Suprapubic skin (tissue), 4 donors: ENCODE measurements around the gene GMEB2. TPM values are rescaled to one million over a fixed set of nuclear protein-coding genes. Genes with fewer than 3 reads are reported as not detected.

Experiments
- DNase-seq, 2 donors: peaks; one replicate each; pipeline ENCODE4 v3.0.0-alpha.2; 2019; ENCODE audit warnings: low spot score in 2 of 2
- H3K27ac ChIP-seq: fragments of 200-600 bp; sonication (generic); one replicate; pipeline ENCODE4 v1.5.1; 2019
- H3K27me3 ChIP-seq: fragments of 200-600 bp; sonication (generic); one replicate; pipeline ENCODE4 v1.5.1; 2019
- H3K36me3 ChIP-seq: fragments of 200-600 bp; sonication (generic); one replicate; pipeline ENCODE4 v1.5.1; 2019
- H3K4me1 ChIP-seq: fragments of 200-600 bp; sonication (generic); one replicate; pipeline ENCODE4 v1.5.1; 2019
- H3K4me3 ChIP-seq: fragments of 200-600 bp; sonication (generic); one replicate; pipeline ENCODE4 v1.5.1; 2019; ENCODE audit warnings: mild to moderate bottlenecking
- H3K9me3 ChIP-seq: fragments of 200-600 bp; sonication (generic); one replicate; pipeline ENCODE4 v1.5.1; 2019
- CTCF ChIP-seq, 2 donors: fragments of 200-600 bp in 1 of 2; fragments of 450-650 bp in 1 of 2; sonication (generic) in 1 of 2; IDR thresholded peaks; one replicate each; pipeline ENCODE4 v1.5.1; 2016 to 2019; ENCODE audit warnings: antibody characterized with exemption in 2 of 2, mild to moderate bottlenecking in 1 of 2, moderate library complexity in 1 of 2
- EP300 ChIP-seq: sonication (generic); formaldehyde crosslinking; IDR thresholded peaks from one replicate; pipeline ENCODE4 v1.6.1; 2017; ENCODE audit warnings: antibody characterized with exemption
- POLR2A ChIP-seq, 2 donors: fragments of 450-650 bp; IDR thresholded peaks; one replicate each; pipeline ENCODE4 v1.6.1; 2017; ENCODE audit warnings: antibody characterized with exemption in 2 of 2, mild to moderate bottlenecking in 2 of 2, moderate library complexity in 2 of 2
- POLR2AphosphoS5 ChIP-seq, 3 donors: sonication (generic); formaldehyde crosslinking; IDR thresholded peaks; one replicate each; pipeline ENCODE4 v1.6.1; 2017; ENCODE audit warnings: antibody characterized with exemption in 3 of 3
- WGBS: methylation state at CpG from one replicate; pipeline ENCODE4 v1.1.5; 2018; 5-methylcytosine and 5-hydroxymethylcytosine counted together
- total RNA-seq, 4 donors: library from RNA; depleted of rRNA; stranded (reverse); fragments of >200 nt; gene quantifications; one replicate each; pipeline ENCODE4 v1.1.0, GENCODE V29; 2016

Gene GMEB2
- total RNA-seq, 4 donors from 2014 or later = 15.5 to 18.5 (median 16.4) TPM

DNA sequence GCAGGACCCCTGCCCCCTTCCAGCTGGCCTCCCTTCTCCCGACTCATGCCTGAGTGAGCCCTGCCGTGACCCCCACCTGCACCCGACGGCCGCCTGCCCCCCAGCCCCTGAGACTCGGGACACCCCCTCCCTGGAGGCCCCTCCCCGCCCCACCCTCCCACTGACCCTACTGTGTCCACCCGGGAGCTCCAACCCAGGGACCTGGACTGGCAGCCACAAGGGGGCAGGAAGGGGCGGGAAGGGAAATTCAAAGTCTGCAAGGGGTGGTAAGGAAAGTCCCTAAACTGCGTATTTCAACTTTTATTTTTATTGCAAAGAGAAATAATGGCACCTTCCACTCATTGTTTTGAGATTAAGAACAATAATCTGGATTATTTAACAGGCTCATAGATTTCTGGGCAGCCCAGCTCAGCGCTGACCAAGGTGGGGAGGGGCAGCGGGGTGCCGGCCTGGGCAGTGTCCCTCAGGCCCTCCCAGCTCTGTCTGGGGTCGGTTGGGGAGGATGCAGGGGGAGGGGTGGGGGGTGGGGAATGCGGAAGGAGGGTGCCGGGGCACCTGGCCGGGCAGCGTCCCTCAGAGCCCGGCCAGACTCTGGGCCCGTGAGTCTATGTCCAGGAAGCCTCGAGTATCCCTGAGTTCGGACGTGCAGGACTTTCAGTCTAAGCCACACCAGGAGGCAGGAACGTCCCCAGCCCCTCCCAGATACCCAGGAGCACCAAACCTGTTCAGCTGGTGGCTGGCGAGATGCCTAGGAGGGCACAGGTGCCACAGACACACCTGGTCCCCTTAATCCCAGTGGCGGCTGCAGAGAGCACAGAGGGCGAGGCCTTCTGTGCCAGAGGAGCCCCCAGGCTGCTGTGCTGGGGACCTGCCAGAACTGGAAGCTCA is 88.5 kb downstream of the GMEB2 start:
- Histone ChIP-seq H3K27ac (peak overlapping the region; percentile 87), H3K4me3 (peak overlapping the region; percentile 49), H3K27me3 (peaks cover 7% of the 10 kb centered on the region), H3K4me1 (peaks cover 92% of the 10 kb centered on the region), H3K36me3 (no peaks in the 10 kb centered on the region), H3K9me3 (no peaks in the 10 kb centered on the region)
- TF ChIP-seq EP300 (no peak), CTCF (IDR thresholded peaks at IDR 0.05) (no peak), POLR2A (IDR thresholded peaks at IDR 0.05) (no peak), POLR2AphosphoS5 (IDR thresholded peaks at IDR 0.05) (no peak)
- no peak for DNase-seq
- WGBS = 35% methylated on average over 10 of the region's 27 CpGs

Other genes with a start within 250 kb of the GMEB2 start
- gene KCNQ2, start 154.4 kb downstream of the GMEB2 start, total RNA-seq = under 1 TPM in 1 of 4 donors, not detected in 3; 0.76 TPM
- gene EEF1A2, start 128.0 kb downstream of the GMEB2 start, total RNA-seq = 10 to 100 TPM in 3 of 4 donors, 1 to 10 TPM in 1; 4.8 to 13.4 (median 12.0) TPM
- gene PPDPF, start 106.3 kb downstream of the GMEB2 start, total RNA-seq = 100 to 1,000 TPM; 151 to 352 (median 299) TPM
- gene PTK6, start 89.7 kb downstream of the GMEB2 start, total RNA-seq = 10 to 100 TPM; 58.0 to 70.6 (median 65.6) TPM
- gene SRMS, start 79.4 kb downstream of the GMEB2 start, total RNA-seq = 1 to 10 TPM in 1 of 4 donors, not detected in 3; 1.3 TPM
- under 1 TPM in 2 of 4 donors, not detected in 2; 0.25 to 0.36 TPM for gene FNDC11, start 72.9 kb downstream of the GMEB2 start, total RNA-seq
- 10 to 100 TPM; 22.8 to 36.6 (median 31.8) TPM for gene HELZ2, start 52.9 kb downstream of the GMEB2 start, total RNA-seq
- gene STMN3, start 26.3 kb upstream of the GMEB2 start, total RNA-seq = 10 to 100 TPM; 14.2 to 20.7 (median 17.0) TPM
- gene RTEL1, start 31.2 kb upstream of the GMEB2 start, total RNA-seq = 10 to 100 TPM in 2 of 4 donors, 1 to 10 TPM in 2; 6.9 to 26.6 (median 13.9) TPM
- 10 to 100 TPM in 2 of 4 donors, 1 to 10 TPM in 2; 2.1 to 16.1 (median 11.1) TPM for gene TNFRSF6B, start 69.6 kb upstream of the GMEB2 start, total RNA-seq
- 10 to 100 TPM; 22.1 to 31.9 (median 27.6) TPM for gene ARFRP1, start 80.9 kb upstream of the GMEB2 start, total RNA-seq
- gene ZGPAT, start 80.9 kb upstream of the GMEB2 start, total RNA-seq = 10 to 100 TPM; 21.7 to 25.8 (median 23.3) TPM
- gene LIME1, start 109.6 kb upstream of the GMEB2 start, total RNA-seq = 10 to 100 TPM; 12.2 to 36.5 (median 16.9) TPM
- 100 to 1,000 TPM in 3 of 4 donors, 10 to 100 TPM in 1; 96.9 to 118 (median 107) TPM for gene SLC2A4RG, start 112.7 kb upstream of the GMEB2 start, total RNA-seq
- gene ZBTB46, start 204.2 kb upstream of the GMEB2 start, total RNA-seq = 1 to 10 TPM; 3.4 to 5.1 (median 4.4) TPM
- not detected for gene ABHD16B, start 234.4 kb upstream of the GMEB2 start, total RNA-seq
- 10 to 100 TPM; 66.5 to 87.4 (median 74.1) TPM for gene TPD52L2, start 238.2 kb upstream of the GMEB2 start, total RNA-seq